SHP77 (cell line): Measurements from ENCODE around the gene WDR48.

Source experiments
- DNase-seq, 2 experiments: peaks; one replicate each; lab custom pipeline; 2025; lab: John Stamatoyannopoulos, UW

The WDR48 gene

DNA sequence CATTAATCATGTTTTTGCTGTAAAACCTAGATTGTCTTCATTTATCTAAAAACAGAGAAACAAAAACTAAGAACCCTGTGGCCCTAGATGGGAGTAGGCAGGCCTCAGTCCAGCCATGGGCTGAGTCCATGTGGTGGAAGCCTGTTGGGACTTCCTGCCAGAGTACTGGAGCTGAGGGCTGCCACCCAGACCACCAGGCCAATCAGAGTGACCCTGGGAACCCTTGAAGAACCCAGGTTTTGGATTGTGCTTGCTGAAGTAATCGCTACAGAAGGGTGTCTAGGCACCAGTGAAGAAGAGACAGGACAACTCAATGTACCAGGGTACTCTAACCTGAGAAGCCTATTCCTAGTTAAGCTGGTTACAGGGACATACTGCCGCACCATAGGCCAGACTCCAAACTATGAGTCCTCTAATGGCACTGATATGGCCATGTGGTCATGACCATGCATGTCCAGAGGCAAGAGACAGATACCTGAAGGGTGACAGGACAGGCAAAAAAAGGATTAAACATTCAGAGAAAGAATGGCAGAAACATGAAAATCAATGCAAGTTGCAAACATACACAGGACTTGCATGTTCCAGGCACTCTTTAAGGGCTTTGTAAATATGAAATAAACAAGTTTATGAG is 88.6 kb downstream of the WDR48 start:
- DNase-seq: no peak

DNA sequence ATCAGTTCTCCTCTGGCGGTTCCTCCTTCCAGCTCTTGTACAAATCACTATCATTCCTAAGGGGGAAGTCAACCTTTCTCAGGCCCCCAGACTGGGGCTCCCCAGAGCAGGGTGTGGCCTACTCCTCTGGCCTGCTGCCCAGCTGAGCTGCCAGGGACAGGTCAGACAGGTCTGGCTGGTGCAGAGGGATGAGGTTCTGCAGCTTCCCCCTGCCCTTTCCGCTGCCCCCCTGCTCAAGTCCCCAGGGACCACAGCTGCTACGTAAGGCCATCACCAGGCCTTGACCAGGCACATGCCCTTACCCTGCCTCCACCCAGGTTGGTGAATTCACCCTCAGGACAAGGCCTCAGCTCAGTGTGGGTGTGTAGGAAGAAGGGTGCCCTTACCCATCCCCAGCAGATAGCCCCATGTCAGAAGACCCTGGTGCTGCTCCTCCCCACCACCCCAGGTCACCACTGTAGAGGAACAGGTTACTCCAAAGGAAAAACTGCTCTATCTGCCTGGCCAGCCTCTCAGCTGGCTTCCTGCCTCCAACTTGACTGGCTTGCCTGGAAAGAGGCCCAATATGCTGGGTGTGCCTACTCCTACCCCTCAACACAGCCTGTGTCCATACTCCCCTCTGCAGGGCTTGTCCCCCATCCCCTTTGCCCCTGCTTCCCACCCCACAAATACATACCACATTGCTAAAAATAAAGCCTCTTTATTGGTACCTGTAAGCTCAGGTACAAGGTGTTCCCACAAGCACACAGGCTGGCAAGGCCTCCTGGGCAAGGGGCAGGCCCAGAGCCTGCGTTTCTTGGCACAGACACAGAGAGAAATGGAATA is 89.6 kb downstream of the WDR48 start:
- no peak for DNase-seq

DNA sequence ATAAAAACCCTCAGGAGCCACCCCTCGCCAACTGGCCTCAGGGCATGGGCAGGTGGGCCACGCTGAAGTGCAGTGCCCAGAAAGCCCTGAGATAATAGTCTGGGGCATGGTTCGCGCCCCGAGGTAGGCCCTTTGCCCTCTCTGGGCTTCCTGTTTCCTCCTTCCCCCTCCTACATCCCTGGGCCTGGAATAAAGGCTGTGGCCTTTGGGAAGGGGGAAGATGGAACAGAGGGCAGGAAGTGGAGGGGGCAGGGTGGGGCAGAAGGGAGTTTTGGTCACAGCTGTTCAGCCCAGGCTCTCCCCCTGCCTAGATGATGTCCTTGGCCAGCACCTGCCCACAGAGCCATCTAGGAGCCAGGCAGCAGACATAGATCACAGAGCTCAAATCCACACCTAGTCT is 90.3 kb downstream of the WDR48 start:
- DNase-seq: peak; percentile 50 to 71

DNA sequence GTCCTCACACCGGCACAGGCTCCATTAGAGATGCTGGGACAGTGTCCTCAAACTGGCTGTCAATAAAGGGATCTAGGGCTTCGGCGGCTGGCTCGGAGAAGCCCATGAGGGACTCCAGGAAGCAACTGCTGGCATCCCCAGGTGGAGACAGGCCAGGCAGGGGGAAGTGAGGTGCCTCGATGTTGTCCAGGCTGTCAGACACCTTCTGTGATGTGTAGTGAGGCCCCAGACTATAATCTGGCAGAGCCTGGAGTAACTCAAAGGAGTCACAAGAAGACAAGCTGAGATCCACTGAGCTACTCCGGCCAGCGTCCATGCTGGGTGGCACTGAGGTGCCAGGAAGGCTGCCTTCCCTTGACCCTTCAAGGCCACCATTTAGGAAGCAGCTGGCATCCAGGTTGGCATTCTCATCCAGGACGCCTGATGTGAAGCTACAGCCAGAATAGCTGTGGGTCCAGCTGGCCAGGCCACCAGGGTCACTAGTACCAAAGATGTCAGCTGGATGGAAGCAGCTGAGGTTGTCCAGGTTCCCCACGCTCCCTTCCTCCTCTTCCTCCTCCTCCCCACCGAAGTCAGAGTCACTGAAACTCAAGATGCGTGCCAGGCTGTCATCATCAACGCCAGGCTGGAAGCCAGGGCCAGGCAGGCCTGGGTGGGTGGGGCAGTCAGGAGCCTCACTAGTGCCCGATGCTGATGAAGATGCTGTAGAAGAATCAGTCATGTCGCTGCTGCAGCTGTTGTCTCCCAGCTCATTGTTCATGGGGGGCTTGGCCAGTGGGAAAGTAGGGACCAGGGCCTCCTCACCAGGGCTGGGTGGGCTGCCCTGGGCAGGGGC is 91.5 kb downstream of the WDR48 start:
- DNase-seq: no peak

DNA sequence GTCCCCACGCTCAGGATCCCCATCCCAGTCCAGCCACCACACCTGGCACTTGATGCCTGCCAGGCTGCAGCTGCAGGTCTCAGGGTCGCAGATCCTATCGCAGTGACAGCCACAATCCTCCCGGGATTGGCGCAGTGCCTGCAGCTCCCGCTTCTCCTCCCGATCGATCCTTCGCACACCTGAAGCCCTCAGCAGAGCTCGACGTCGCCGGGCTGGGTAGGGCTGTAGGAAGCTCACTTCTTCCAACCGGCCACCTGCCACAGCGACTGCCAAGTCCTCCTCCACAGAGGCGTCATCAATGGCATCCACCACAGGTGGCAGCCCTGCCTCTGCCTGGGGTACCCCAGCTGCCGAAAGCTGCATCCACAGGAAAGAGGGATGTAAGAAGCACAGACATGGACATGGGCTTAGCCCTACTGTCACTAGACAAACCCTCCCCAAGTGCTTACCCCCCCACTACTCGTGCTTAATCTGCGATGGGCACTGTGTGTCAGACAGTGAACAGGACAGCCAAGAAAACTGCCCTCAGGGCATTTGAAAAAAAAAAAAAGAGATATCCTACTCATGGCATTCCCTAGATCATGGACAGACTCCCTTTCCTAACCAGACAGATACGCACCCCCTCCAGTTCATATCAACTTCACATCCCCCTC is 92.4 kb downstream of the WDR48 start:
- peak; percentile 55 to 83 for DNase-seq

DNA sequence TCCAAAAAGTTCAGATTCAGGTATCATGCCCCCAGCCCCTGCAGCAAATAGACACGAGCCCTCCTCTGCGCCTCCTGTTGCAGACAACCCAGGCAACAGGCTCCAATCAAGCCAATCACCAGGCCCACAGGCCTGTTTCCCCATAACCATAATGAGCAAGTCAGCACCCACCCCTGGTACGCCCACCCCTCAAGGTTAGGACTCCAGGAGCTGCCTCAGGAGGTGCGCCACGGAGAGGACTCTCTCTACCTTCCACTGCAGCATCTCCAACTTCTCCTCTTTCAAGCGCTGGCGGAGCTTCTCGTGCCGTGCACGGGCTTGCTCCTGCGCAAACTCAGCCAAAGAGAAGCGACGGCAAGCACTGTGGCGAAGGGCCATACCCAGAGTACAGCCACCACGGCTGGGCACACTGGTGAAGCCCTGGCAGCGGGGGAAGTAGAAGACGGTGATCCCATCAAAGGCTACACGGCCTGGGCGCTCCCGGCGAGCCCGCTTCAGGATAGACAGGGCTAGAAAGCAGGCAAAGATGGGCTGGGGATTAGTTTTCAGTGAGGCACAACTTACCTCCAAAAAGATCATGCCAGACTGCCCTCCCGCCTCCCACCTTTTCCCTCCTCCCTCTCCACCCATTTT is 93.0 kb downstream of the WDR48 start:
- no peak for DNase-seq

DNA sequence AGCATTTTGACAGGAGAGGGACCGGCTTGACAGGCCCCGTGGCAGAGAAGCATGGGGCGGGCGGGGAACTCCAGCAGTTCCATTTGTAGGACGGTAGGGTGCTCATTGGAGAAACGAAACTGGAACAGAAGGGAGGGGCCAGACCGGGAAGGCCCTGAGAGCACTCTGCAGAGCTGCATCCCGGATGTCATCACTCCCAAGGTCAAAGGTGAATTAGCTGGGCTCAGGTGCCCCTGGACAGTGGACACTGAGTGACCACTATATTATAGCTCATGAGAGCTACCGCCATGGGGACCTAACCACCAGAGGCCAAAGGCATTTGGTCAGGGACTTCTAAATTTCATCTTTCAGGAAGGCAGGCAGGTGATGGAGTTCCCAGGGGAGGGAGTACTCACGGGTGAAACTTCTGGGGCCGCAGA is 94.3 kb downstream of the WDR48 start:
- DNase-seq: no peak
